HEK293 (cell line): ENCODE measurements around the gene GAPDHS.

ENCODE experiments used
- ATF2 ChIP-seq: fragments of 450-650 bp; formaldehyde crosslinking; IDR thresholded peaks from 2 replicates; pipeline ENCODE4 v1.5.1; 2016; ENCODE audit warnings: missing biosample characterization, missing genetic modification characterization, low read depth
- BCL11B ChIP-seq: fragments of 450-650 bp; formaldehyde crosslinking; IDR thresholded peaks from 2 replicates; pipeline ENCODE4 v1.5.1; 2016; ENCODE audit warnings: low read depth, missing biosample characterization, missing genetic modification characterization
- ELK4 ChIP-seq: IDR thresholded peaks from 2 replicates; pipeline ENCODE4 v1.6.1; 2011; ENCODE audit warnings: mild to moderate bottlenecking, low read depth, low read length, borderline replicate concordance
- RBAK ChIP-seq: fragments of 450-650 bp; formaldehyde crosslinking; IDR thresholded peaks from 2 replicates; pipeline ENCODE4 v1.5.1; 2016; ENCODE audit warnings: missing biosample characterization, missing genetic modification characterization
- REST ChIP-seq: fragments of 450-650 bp; formaldehyde crosslinking; IDR thresholded peaks from 2 replicates; pipeline ENCODE4 v1.5.1; 2016; ENCODE audit warnings: missing biosample characterization, missing genetic modification characterization
- SALL2 ChIP-seq: fragments of 450-650 bp; formaldehyde crosslinking; IDR thresholded peaks from 2 replicates; pipeline ENCODE4 v1.5.0; 2017; ENCODE audit warnings: missing biosample characterization, mild to moderate bottlenecking, missing genetic modification characterization, borderline replicate concordance
- SCRT2 ChIP-seq: fragments of 450-650 bp; formaldehyde crosslinking; IDR thresholded peaks from 2 replicates; pipeline ENCODE4 v1.5.1; 2016; ENCODE audit warnings: missing biosample characterization, missing genetic modification characterization
- TCF7L2 ChIP-seq: IDR thresholded peaks from 2 replicates; pipeline ENCODE4 v1.6.1; 2011; ENCODE audit warnings: low read depth, mild to moderate bottlenecking, inconsistent platforms, low read length, moderate library complexity, borderline replicate concordance
- ZFP41 ChIP-seq: fragments of 450-650 bp; formaldehyde crosslinking; IDR thresholded peaks from 2 replicates; pipeline ENCODE4 v1.5.1; 2016; ENCODE audit warnings: missing biosample characterization, missing genetic modification characterization, borderline replicate concordance
- ZNF10 ChIP-seq: fragments of 450-650 bp; formaldehyde crosslinking; IDR thresholded peaks from 2 replicates; pipeline ENCODE4 v1.5.1; 2017; ENCODE audit warnings: missing biosample characterization, missing genetic modification characterization
- ZNF133 ChIP-seq: fragments of 450-650 bp; formaldehyde crosslinking; IDR thresholded peaks from 2 replicates; pipeline ENCODE4 v1.5.1; 2016; ENCODE audit warnings: missing biosample characterization, missing genetic modification characterization
- ZNF184 ChIP-seq: fragments of 450-650 bp; IDR thresholded peaks from 2 replicates; pipeline ENCODE4 v1.5.1; 2018; ENCODE audit warnings: missing biosample characterization, mild to moderate bottlenecking, missing genetic modification characterization
- ZNF202 ChIP-seq: fragments of 450-650 bp; formaldehyde crosslinking; IDR thresholded peaks from 2 replicates; pipeline ENCODE4 v1.5.1; 2016; ENCODE audit warnings: missing biosample characterization, missing genetic modification characterization, borderline replicate concordance
- ZNF354C ChIP-seq: fragments of 450-650 bp; formaldehyde crosslinking; IDR thresholded peaks from 2 replicates; pipeline ENCODE4 v1.5.1; 2016; ENCODE audit warnings: missing biosample characterization, missing genetic modification characterization, low read depth, borderline replicate concordance
- ZNF433 ChIP-seq: fragments of 450-650 bp; formaldehyde crosslinking; IDR thresholded peaks from 2 replicates; pipeline ENCODE4 v1.5.1; 2016; ENCODE audit warnings: missing biosample characterization, missing genetic modification characterization, low read depth
- ZNF48 ChIP-seq: fragments of 450-650 bp; formaldehyde crosslinking; IDR thresholded peaks from 2 replicates; pipeline ENCODE4 v1.5.1; 2016; ENCODE audit warnings: missing biosample characterization, missing genetic modification characterization
- ZNF501 ChIP-seq: fragments of 450-650 bp; formaldehyde crosslinking; IDR thresholded peaks from 2 replicates; pipeline ENCODE4 v1.5.1; 2016; ENCODE audit warnings: missing biosample characterization, missing genetic modification characterization
- ZNF514 ChIP-seq: fragments of 450-650 bp; formaldehyde crosslinking; IDR thresholded peaks from 2 replicates; pipeline ENCODE4 v1.5.1; 2016; ENCODE audit warnings: missing biosample characterization, missing genetic modification characterization
- ZNF521 ChIP-seq: fragments of 450-650 bp; formaldehyde crosslinking; IDR thresholded peaks from 2 replicates; pipeline ENCODE4 v1.5.1; 2017; ENCODE audit warnings: missing biosample characterization, mild to moderate bottlenecking, missing genetic modification characterization
- ZNF529 ChIP-seq: fragments of 450-650 bp; formaldehyde crosslinking; IDR thresholded peaks from 2 replicates; pipeline ENCODE4 v1.5.1; 2017; ENCODE audit warnings: missing genetic modification characterization, missing biosample characterization; ENCODE audit not compliant: insufficient replicate concordance
- ZNF530 ChIP-seq: fragments of 450-650 bp; formaldehyde crosslinking; IDR thresholded peaks from 2 replicates; pipeline ENCODE4 v1.5.1; 2016; ENCODE audit warnings: low read depth, missing biosample characterization, missing genetic modification characterization
- ZNF610 ChIP-seq: fragments of 450-650 bp; formaldehyde crosslinking; IDR thresholded peaks from 2 replicates; pipeline ENCODE4 v1.5.1; 2016; ENCODE audit warnings: missing biosample characterization, missing genetic modification characterization, borderline replicate concordance
- ZNF621 ChIP-seq: fragments of 450-650 bp; formaldehyde crosslinking; IDR thresholded peaks from 2 replicates; pipeline ENCODE4 v1.5.1; 2017; ENCODE audit warnings: missing biosample characterization, missing genetic modification characterization
- ZNF639 ChIP-seq: fragments of 450-650 bp; formaldehyde crosslinking; IDR thresholded peaks from 2 replicates; pipeline ENCODE4 v1.5.1; 2016; ENCODE audit warnings: missing biosample characterization, missing genetic modification characterization
- ZNF704 ChIP-seq: fragments of 450-650 bp; formaldehyde crosslinking; IDR thresholded peaks from 2 replicates; pipeline ENCODE4 v1.5.1; 2016; ENCODE audit warnings: missing biosample characterization, missing genetic modification characterization
- ZNF76 ChIP-seq: fragments of 450-650 bp; formaldehyde crosslinking; IDR thresholded peaks from 2 replicates; pipeline ENCODE4; 2016; ENCODE audit warnings: low read depth, missing biosample characterization, missing genetic modification characterization, borderline replicate concordance
- ZNF777 ChIP-seq: fragments of 450-650 bp; formaldehyde crosslinking; IDR thresholded peaks from 2 replicates; pipeline ENCODE4 v1.5.1; 2017; ENCODE audit warnings: missing biosample characterization, missing genetic modification characterization, borderline replicate concordance
- ZNF791 ChIP-seq: fragments of 450-650 bp; formaldehyde crosslinking; IDR thresholded peaks from 2 replicates; pipeline ENCODE4 v1.5.1; 2016; ENCODE audit warnings: missing biosample characterization, missing genetic modification characterization
- ZNF830 ChIP-seq: fragments of 450-650 bp; IDR thresholded peaks from 2 replicates; pipeline ENCODE4 v1.5.0; 2018; ENCODE audit warnings: missing biosample characterization, missing genetic modification characterization, low read depth, mild to moderate bottlenecking, moderate library complexity
- ZSCAN30 ChIP-seq: fragments of 450-650 bp; IDR thresholded peaks from 2 replicates; pipeline ENCODE4 v1.5.1; 2018; ENCODE audit warnings: missing biosample characterization, mild to moderate bottlenecking, missing genetic modification characterization, moderate library complexity
- ZXDB ChIP-seq: fragments of 450-650 bp; formaldehyde crosslinking; IDR thresholded peaks from 2 replicates; pipeline ENCODE4 v1.5.1; 2016; ENCODE audit warnings: missing biosample characterization, missing genetic modification characterization

The GAPDHS gene

GRCh38 chr19:35545001-35545854 is 12.0 kb downstream of the GAPDHS start, which contains the start of gene TMEM147 (continued):
- TF ChIP-seq ZNF202 (no peak), ZNF830 (tag by site-specific recombination) (no peak), ZNF76 (tag by site-specific recombination) (peak; percentile 96), ZNF704 (tag by site-specific recombination) (0 out of 2 replicates have a peak, but pooled peaks have one; percentile 76), ZNF621 (no peak), ZNF639 (tag by site-specific recombination) (0 out of 2 replicates have a peak, but pooled peaks have one; percentile 20), ZNF514 (tag by site-specific recombination) (no peak), ZFP41 (no peak), ZNF48 (tag by site-specific recombination) (no peak), ZNF791 (tag by site-specific recombination) (0 out of 2 replicates have a peak, but pooled peaks have one; percentile 43), ZNF10 (tag by site-specific recombination) (peak; percentile 71), ZSCAN30 (tag by site-specific recombination) (peak; percentile 96), ZNF501 (peak; percentile 85; the same call in 1 of the 2 replicates), ZNF529 (tag by site-specific recombination) (no peak), ZNF354C (tag by site-specific recombination) (no peak), ZNF530 (tag by site-specific recombination) (0 out of 2 replicates have a peak, but pooled peaks have one; percentile 50), TCF7L2 (no peak), ZNF610 (0 out of 2 replicates have a peak, but pooled peaks have one; percentile 38), ZXDB (peak; percentile 99), ZNF521 (tag by site-specific recombination) (no peak), REST (tag by site-specific recombination) (peak; percentile 55), SALL2 (tag by site-specific recombination) (no peak), SCRT2 (tag by site-specific recombination) (peak; percentile 34; the same call in 1 of the 2 replicates), ZNF433 (tag by site-specific recombination) (no peak), ATF2 (tag by site-specific recombination) (peak; percentile 95), BCL11B (tag by site-specific recombination) (peak; percentile 94), RBAK (tag by site-specific recombination) (no peak), ZNF184 (tag by site-specific recombination) (no peak; the same call in 1 of the 2 replicates), ZNF777 (tag by site-specific recombination) (no peak), ELK4 (no peak; the same call in 1 of the 2 replicates), ZNF133 (tag by site-specific recombination) (no peak)
